Upper lobe of left lung (tissue), 6 donors: Measurements from ENCODE around the gene ZG16. TPM values are rescaled to one million over a fixed set of nuclear protein-coding genes. Genes with fewer than 3 reads are reported as not detected.
"Not testable (repeated sequence)": the region's sequence is repeated elsewhere in the genome, so short reads cannot be mapped to it uniquely, and the experiment has no call there.

Experiments
- ATAC-seq, 2 donors: fragments of 200-7000 bp; cut with Tn5 transposase; one replicate each; pipeline ENCODE4 v1.9.1; 2022; ENCODE audit warnings: mild to moderate bottlenecking in 2 of 2, moderate library complexity in 2 of 2; ENCODE audit not compliant: low FRiP score in 2 of 2
- DNase-seq, 2 donors: peaks; one replicate each; pipeline ENCODE4 v3.0.0-alpha.2; 2019 to 2020
- H3K27ac ChIP-seq, 4 donors: fragments of 200-600 bp; sonication (generic); one replicate each; pipeline ENCODE4 v1.5.1; 2016 to 2019
- H3K27me3 ChIP-seq, 4 donors: fragments of 200-600 bp; sonication (generic); one replicate each; pipeline ENCODE4 v1.5.1; 2017 to 2019
- H3K36me3 ChIP-seq, 4 donors: fragments of 200-600 bp; sonication (generic); one replicate each; pipeline ENCODE4 v1.5.1; 2016 to 2019
- H3K4me1 ChIP-seq, 4 donors: fragments of 200-600 bp; sonication (generic); one replicate each; pipeline ENCODE4 v1.5.1; 2018 to 2019
- H3K4me3 ChIP-seq, 4 donors: fragments of 200-600 bp; sonication (generic); one replicate each; pipeline ENCODE4 v1.5.1; 2017 to 2019; ENCODE audit warnings: mild to moderate bottlenecking in 2 of 4, moderate library complexity in 1 of 4
- H3K9me3 ChIP-seq, 4 donors: fragments of 200-600 bp; sonication (generic); one replicate each; pipeline ENCODE4 v1.5.1; 2018 to 2019
- EP300 ChIP-seq, 4 donors: sonication (generic); formaldehyde crosslinking; IDR thresholded peaks; one replicate each; pipeline ENCODE4 v1.5.1; 2017; ENCODE audit warnings: antibody characterized with exemption in 4 of 4, control low read depth in 2 of 4
- POLR2A ChIP-seq, 4 donors: fragments of 450-650 bp; IDR thresholded peaks; one replicate each; pipeline ENCODE4 v1.5.1; 2016 to 2017; ENCODE audit warnings: antibody characterized with exemption in 4 of 4, mild to moderate bottlenecking in 2 of 4
- POLR2AphosphoS5 ChIP-seq, 2 donors: sonication (generic); formaldehyde crosslinking; IDR thresholded peaks; one replicate each; pipeline ENCODE4 v1.5.1; 2017; ENCODE audit warnings: antibody characterized with exemption in 2 of 2
- WGBS, 2 donors: methylation state at CpG; one replicate each; pipeline ENCODE4 v1.1.5; 2017 to 2018; 5-methylcytosine and 5-hydroxymethylcytosine counted together
- total RNA-seq, 6 donors: library from RNA; depleted of rRNA in 4 of 6; stranded (reverse); fragments of >200 nt in 4 of 6; gene quantifications; one replicate each; pipeline versions ENCODE4 v1.1.0 to v1.2.1, GENCODE V29; 2016 to 2021
- TF ChIP-seq, protein P1 (sequence below), 6 experiments: fragments of 450-650 bp in 4 of 6; fragments of 200-600 bp in 2 of 6; sonication (generic) in 2 of 6; IDR thresholded peaks; one replicate each; pipeline ENCODE4 v1.5.1; 2016 to 2019; ENCODE audit warnings: antibody characterized with exemption in 6 of 6
- donor health status: DM: no; HTN: no; CAD: no; lungs with moderate emphysema.
- donor health status: DM: no; HTN: yes; CAD: no; lungs with severe emphysema.

The ZG16 gene
- total RNA-seq, 6 donors from 2014 or later, result 0.11 TPM; not detected in 5

DNA sequence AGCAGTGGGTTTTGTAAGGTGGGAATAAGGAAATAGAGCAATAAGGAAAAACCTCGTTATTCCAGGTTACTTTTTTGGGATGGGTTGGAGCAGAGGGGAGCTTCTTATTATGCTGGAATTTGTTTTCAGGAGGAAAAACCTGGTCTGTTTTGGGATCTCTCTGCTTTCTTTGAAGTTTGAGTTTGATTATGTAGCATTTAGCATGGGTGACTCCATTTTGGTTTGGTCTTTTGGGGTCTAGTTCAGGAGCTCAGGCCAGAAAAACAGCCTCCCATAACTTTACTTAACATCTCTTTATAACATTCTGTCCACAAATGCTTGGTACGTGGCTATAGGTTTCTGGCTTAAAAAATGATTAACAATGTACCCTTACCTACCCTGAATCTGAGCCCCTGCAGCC, 8.5 kb upstream of the ZG16 start:
- Histone ChIP-seq H3K36me3 (no peaks in the 10 kb centered on the region), H3K27ac (no peak overlapping the region), H3K4me3 (no peak overlapping the region), H3K9me3 (no peaks in the 10 kb centered on the region), H3K4me1 (peaks cover 0 to 4% (median 0%) of the 10 kb centered on the region in 4 donors), H3K27me3 (no peaks in the 10 kb centered on the region)
- no peak for DNase-seq
- WGBS, 2 donors, result 86 to 93% methylated on average over 2 of the region's 2 CpGs
- TF ChIP-seq POLR2A (IDR thresholded peaks at IDR 0.05) (no peak), POLR2AphosphoS5 (IDR thresholded peaks at IDR 0.05) (no peak), EP300 (IDR thresholded peaks at IDR 0.05) (no peak)
- TF ChIP-seq, protein P1, sequence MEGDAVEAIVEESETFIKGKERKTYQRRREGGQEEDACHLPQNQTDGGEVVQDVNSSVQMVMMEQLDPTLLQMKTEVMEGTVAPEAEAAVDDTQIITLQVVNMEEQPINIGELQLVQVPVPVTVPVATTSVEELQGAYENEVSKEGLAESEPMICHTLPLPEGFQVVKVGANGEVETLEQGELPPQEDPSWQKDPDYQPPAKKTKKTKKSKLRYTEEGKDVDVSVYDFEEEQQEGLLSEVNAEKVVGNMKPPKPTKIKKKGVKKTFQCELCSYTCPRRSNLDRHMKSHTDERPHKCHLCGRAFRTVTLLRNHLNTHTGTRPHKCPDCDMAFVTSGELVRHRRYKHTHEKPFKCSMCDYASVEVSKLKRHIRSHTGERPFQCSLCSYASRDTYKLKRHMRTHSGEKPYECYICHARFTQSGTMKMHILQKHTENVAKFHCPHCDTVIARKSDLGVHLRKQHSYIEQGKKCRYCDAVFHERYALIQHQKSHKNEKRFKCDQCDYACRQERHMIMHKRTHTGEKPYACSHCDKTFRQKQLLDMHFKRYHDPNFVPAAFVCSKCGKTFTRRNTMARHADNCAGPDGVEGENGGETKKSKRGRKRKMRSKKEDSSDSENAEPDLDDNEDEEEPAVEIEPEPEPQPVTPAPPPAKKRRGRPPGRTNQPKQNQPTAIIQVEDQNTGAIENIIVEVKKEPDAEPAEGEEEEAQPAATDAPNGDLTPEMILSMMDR (IDR thresholded peaks at IDR 0.05), result no peak
- no peak for ATAC-seq

DNA sequence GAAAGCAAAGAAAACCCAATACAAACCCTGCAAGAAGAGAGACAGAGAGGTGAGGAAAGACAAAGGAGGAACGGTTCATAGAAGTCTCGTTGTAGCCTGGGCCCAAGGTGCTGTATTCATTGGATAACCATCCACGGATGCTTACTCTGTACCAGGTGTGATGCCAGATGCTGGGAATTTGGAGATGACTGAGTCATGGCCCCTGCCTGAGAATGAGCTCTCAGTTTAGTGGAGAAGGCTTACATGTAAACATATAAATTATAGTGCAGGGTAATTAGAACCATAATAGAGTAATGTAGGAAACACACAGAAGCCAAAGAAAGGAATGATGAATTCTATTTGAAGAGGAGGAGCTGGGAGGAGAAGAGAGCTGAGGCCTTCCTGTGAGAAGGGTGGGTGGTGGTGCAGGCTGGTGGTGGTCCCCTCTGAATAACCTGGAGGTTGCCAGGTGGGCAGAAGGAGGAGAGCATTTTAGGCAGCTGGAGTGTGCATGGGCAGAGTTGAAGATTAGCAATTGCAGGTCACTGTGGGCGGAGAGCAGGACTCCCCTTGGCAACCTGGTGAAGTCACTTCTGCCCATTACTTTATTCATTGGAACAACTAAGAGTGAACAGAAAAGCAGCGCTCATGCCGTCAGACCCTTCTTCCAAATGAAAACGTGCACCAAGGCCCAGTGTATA, 7.7 kb upstream of the ZG16 start:
- no peaks in the 10 kb centered on the region for H3K36me3 ChIP-seq
- no peaks in the 10 kb centered on the region for H3K4me1 ChIP-seq
- H3K27ac ChIP-seq, result no peak overlapping the region
- H3K9me3 ChIP-seq, result no peaks in the 10 kb centered on the region
- H3K27me3 ChIP-seq, result no peaks in the 10 kb centered on the region
- no peak for DNase-seq
- WGBS, 2 donors, result 75 to 76% methylated on average over 7 of the region's 7 CpGs
- no peak overlapping the region for H3K4me3 ChIP-seq
- TF ChIP-seq, protein P1 (IDR thresholded peaks at IDR 0.05), result no peak
- TF ChIP-seq EP300 (IDR thresholded peaks at IDR 0.05), result no peak
- no peak for TF ChIP-seq POLR2A (IDR thresholded peaks at IDR 0.05)
- TF ChIP-seq POLR2AphosphoS5 (IDR thresholded peaks at IDR 0.05), result no peak
- ATAC-seq, result no peak

DNA sequence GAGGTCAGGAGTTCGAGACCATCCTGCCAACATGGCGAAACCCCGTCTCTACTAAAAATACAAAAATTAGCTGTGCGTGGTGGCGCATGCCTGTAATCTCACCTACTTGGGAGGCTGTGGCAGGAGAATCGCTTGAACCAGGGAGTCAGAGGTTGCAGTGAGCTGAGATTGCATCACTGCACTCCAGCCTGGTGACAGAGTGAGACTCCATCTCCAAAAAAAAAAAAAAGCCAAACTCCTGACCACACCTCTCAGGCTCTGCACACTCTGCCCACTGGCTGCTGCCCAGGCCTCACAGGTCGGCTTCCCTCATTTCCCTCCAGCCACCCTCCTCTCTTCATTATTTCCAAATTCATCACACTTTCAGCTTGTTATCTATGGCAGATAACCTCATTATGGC, 5.7 kb upstream of the ZG16 start:
- H3K4me1 ChIP-seq, ATAC-seq, H3K4me3 ChIP-seq, H3K27ac ChIP-seq, H3K27me3 ChIP-seq, H3K36me3 ChIP-seq, H3K9me3 ChIP-seq: not testable (repeated sequence)
- peak in 1 of 2 donors; percentile 34 for DNase-seq
- WGBS, 2 donors, result 78 to 86% methylated on average over 7 of the region's 7 CpGs

DNA sequence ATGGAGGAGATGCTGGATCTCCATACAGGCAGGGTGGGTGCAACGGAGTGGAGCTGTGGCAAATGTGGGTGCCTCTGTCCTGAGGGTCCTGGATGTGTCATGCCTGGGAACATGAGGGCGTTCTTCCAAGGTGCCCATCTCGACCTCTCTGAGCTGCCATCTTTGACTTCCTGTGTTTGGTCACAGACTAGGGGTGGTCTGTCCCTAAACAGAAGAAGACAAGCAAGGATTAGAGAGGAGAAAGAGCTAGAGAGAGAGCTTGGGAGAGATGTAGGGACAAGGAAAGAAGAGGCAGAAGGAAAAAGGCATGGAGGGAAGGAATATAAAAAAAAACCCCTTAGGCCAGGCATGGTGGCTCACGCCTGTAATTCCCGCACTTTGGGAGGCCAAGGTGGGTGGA, 3.3 kb upstream of the ZG16 start:
- TF ChIP-seq POLR2AphosphoS5 (IDR thresholded peaks at IDR 0.05) (no peak), POLR2A (IDR thresholded peaks at IDR 0.05) (no peak), EP300 (IDR thresholded peaks at IDR 0.05) (no peak)
- TF ChIP-seq, protein P1 (IDR thresholded peaks at IDR 0.05), result no peak
- no peak overlapping the region for H3K4me3 ChIP-seq
- no peak for DNase-seq
- H3K27ac ChIP-seq, result no peak overlapping the region
- H3K4me1 ChIP-seq, result no peaks in the 10 kb centered on the region
- no peaks in the 10 kb centered on the region for H3K36me3 ChIP-seq
- 89 to 95% methylated on average over 5 of the region's 5 CpGs for WGBS, 2 donors
- ATAC-seq, result no peak
- no peaks in the 10 kb centered on the region for H3K9me3 ChIP-seq
- no peaks in the 10 kb centered on the region for H3K27me3 ChIP-seq

DNA sequence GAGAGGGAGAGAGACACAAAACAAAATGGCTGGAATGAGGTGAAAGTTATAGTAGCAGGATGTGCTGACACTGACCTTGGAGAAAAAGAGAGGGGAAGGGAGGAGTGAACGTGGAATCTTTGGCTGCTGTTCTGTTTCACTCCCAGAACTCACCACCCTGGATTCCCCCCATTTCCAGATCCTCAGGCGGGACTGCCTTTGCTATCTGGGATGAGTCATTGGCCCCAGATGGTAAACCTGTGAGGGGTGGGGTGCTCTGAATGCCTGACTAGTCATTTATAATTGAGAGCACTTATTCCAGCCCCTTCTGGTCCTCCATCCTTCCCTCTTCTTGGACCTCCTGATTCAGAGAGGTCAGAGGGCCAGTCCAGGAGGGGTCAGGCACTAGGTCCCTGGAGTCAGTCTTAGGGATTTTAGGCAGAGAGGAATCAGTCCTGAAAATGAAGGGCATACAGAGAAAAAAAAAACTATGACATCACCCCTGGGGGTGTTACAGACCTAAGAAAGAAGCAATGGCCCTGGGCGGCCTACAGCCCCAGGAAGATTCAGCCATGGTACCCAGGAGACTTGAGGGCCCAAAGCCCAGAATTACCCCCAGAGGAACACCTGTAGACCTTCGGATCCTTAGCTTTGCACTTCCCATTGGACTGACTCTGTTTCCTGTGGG, 2.2 kb upstream of the ZG16 start:
- no peaks in the 10 kb centered on the region for H3K36me3 ChIP-seq
- no peaks in the 10 kb centered on the region for H3K4me1 ChIP-seq
- H3K4me3 ChIP-seq, result no peak overlapping the region
- ATAC-seq, result peak in 1 of 2 donors; percentile 48
- TF ChIP-seq EP300 (IDR thresholded peaks at IDR 0.05) (no peak), POLR2A (IDR thresholded peaks at IDR 0.05) (no peak), POLR2AphosphoS5 (IDR thresholded peaks at IDR 0.05) (no peak)
- TF ChIP-seq, protein P1 (IDR thresholded peaks at IDR 0.05), result no peak
- DNase-seq, result no peak
- H3K9me3 ChIP-seq, result no peaks in the 10 kb centered on the region
- WGBS, 2 donors, result 69 to 72% methylated on average over 4 of the region's 4 CpGs
- H3K27ac ChIP-seq, result no peak overlapping the region
- H3K27me3 ChIP-seq, result no peaks in the 10 kb centered on the region
